HuH-7 (cell line): Measurements from ENCODE around the gene LCN10.
"Not testable (repeated sequence)": the region's sequence is repeated elsewhere in the genome, so short reads cannot be mapped to it uniquely, and the experiment has no call there.

Experiments used
- DNase-seq: peaks from one replicate; pipeline ENCODE4 v3.0.0; 2011; ENCODE audit warnings: low spot score

Gene LCN10

GRCh38 chr9:136771907-136772415 lies 29.2 kb upstream of the LCN10 start:
- DNase-seq: no peak

- DNase-seq: peak; percentile 90
These were observed 27.0 kb upstream of the LCN10 start for GRCh38 chr9:136769710-136770191.

GRCh38 chr9:136766410-136767120 lies 23.8 kb upstream of the LCN10 start:
- DNase-seq: not testable (repeated sequence)

GRCh38 chr9:136765745-136766409 lies 23.1 kb upstream of the LCN10 start:
- DNase-seq: not testable (repeated sequence)

GRCh38 chr9:136765041-136765440 lies 22.3 kb upstream of the LCN10 start:
- DNase-seq: no peak

GRCh38 chr9:136764301-136764891 lies 21.7 kb upstream of the LCN10 start, which contains the start of gene LCN15:
TSS of gene LCN15 (minus strand) at chr9:136764518. CDS start at chr9:136764488, 30 bp downstream.
- no peak for DNase-seq

DNA sequence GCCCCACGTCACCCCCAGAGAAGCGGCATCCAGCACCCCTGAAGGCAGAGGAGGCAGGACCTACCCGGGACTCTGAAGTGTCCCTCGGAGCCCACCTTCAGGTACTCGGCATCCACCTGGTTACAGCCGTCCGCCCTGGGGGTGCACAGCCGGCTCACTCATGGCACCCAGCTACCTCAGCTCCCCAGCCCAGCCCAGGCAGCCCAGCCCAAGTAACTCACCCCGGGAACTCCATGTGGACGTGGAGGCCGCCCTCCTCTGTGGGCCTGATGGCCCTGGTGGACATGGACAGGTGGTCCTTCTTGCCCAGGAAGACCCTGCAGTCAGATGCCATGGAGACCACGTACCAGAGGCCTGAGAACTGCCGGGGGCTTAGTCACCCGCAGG lies 20.9 kb upstream of the LCN10 start:
- DNase-seq: no peak

GRCh38 chr9:136762915-136763648 lies 20.3 kb upstream of the LCN10 start:
- DNase-seq: peak; percentile 95

GRCh38 chr9:136762221-136762691 lies 19.5 kb upstream of the LCN10 start:
- DNase-seq: no peak

DNA sequence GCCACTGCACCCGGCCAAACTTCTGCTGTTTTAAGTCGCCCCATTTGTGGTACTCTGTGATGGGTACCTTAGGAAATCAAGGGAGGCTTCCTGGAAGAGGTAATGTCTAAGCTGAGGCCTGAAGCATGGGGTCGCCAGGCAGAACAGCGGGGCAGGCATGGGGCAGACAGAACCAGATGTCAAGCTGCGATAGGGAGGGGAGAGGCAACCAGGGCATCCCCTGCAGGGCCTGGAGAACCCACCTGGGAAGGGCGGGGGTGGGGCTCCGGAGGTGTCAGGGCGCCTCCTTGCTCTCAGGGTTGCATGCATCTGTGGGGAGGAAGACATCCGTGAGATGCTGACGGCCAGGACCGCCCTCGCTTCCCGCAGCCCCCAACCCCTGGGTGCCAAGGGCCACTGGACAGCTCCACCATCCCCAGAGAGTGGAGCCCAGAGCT lies 18.8 kb upstream of the LCN10 start:
- DNase-seq: no peak

DNA sequence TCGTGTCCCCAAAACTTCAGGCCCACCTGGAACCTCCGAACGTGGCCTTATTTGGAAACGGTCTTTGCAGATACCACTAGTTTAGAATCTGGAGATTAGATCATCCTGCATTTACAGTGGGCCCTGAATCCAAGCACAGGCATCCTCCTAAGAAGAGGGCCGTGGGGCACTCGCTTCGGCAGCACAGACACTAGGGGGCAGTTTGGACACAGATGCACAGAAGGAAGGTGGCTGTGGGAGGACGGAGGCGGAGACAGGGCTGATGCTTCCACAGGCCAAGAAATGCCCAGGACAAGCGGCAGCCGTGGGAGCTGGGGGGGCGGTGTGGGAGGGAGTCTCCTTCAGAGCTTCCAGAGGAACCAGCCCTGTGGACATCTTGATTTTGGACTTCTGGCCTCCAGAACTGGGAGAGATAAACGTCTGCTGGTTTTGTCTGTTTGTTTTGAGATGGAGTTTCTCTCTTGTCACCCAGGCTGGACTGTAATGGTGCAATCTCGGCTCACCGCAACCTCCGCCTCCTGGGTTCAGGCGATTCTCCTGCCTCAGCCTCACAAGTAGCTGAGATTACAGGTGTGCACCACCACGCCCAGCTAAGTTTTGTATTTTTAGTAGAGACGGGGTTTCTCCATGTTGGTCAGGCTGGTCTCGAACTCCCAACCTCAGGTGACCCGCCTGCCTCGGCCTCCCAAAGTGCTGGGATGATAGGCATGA lies 18.2 kb upstream of the LCN10 start:
- DNase-seq: peak; percentile 81

- DNase-seq: no peak
These were observed 17.7 kb upstream of the LCN10 start for GRCh38 chr9:136760424-136760823.

- DNase-seq: no peak
These were observed 16.9 kb upstream of the LCN10 start for GRCh38 chr9:136759436-136760325.

DNA sequence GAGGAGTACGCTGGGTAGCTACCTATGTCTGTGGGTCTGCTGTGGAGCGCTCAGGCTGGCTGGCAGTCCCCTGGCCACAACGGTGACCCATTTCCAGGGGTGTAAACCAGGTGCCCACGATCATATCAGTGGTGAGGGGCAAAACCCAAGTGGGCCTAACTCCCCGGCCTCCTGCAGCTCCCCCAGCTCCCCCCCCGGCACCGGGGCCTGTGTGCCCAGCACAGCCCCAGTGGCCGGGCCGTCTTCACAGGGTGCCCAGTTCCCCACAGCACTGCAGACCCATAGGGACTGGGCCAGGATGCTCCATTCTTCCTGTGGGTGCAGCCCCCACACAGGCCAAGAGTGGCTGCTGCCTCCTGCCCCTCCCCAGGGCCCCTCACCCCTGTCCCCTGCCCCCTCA lies 16.3 kb upstream of the LCN10 start:
- DNase-seq: no peak

GRCh38 chr9:136757751-136758140 lies 15.0 kb upstream of the LCN10 start:
- DNase-seq: no peak

DNA sequence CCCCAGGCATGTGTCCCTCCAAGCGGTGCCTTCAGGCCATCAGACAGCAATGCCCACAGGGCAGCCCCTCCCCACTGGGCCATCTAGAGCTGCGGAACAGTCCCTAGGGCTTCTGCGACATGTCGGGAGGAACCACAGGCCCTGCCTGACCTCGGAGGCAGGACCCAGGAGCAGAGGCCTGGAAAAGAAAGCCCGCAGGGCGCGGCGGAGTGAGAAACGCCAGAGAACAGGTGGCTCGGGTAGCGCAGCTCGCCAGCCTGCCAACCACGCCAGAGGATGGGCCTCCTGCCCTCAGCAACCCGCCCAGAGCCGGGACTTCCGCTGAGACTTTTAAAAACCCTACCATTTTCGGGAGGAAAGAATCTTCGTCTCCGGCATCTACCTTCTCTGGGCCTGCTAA lies 14.6 kb upstream of the LCN10 start:
- no peak for DNase-seq

DNA sequence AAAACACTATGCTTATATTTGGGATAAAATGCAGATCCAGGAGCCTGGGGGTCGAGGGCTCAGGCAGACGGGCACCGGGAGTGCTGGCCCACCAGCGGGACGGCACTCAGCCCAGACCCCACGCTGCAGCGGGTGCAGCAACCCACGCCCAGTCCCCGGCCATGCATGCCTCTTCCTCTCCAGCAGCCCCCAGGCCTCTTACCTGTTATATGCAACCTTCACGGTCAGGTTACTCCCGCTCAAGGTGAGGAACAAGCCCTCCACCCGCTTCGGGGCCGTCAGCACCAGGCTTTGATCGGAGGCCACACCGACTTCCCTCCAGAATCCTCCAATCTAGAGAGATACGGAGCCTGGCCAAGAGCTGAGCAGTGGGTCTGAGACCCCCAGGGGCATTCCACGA lies 14.1 kb upstream of the LCN10 start:
- no peak for DNase-seq

GRCh38 chr9:136756134-136756438 lies 13.3 kb upstream of the LCN10 start:
- no peak for DNase-seq

DNA sequence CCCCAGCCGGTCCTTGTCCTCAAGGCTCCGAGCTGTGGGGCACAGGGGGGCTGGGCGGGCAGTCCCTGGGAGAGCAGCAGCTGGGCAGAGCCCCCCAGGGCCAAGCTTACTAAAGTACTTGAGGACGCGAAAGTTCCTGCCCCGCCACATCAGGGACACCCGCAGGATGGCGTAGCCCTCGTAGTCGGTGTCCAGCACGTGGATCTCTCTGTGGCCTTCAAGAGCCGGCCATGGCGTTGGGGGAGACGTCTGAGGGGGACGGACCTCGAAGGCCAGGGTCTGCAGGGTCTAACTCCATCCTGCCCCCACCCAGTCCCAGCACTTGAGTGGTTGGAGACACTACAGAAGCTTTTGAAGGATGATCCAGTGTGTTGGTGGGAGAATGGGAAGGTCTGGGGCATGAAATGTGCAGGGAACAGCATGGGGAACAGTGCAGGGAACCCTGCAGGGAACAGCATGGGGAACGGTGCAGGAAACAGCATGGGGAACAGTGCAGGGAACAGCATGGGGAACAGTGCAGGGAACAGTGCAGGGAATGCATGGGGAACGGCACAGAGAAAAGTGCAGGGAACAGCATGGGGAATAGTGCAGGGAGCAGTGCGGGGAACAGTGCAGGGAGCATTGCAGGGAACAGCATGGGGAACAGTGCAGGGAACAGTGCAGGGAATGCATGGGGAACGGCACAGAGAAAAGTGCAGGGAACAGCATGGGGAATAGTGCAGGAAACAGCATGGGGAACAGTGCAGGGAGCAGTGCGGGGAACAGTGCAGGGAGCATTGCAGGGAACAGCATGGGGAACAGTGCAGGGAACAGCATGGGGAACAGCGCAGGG lies 12.8 kb upstream of the LCN10 start:
- DNase-seq: not testable (repeated sequence)
